H4 (cell line): ENCODE data around the gene SYNGR1. TPM values are rescaled to one million over a fixed set of nuclear protein-coding genes. Genes with fewer than 3 reads are reported as not detected.
"Not testable (repeated sequence)": the region's sequence is repeated elsewhere in the genome, so short reads cannot be mapped to it uniquely, and the experiment has no call there.

ENCODE experiments used
- DNase-seq: peaks from one replicate; pipeline ENCODE4 v3.0.0-alpha.2; 2015; ENCODE audit warnings: low spot score
- total RNA-seq: library from RNA; depleted of rRNA; stranded (reverse); fragments of >200 nt; shearing (Covaris generic); gene quantifications from 2 replicates; pipeline ENCODE4 v1.2.3, GENCODE V29; 2014

The SYNGR1 gene
- total RNA-seq, 1 experiment from 2014 or later = 19.9 TPM

GRCh38 chr22:39405346-39406085 lies 55.7 kb downstream of the SYNGR1 start:
- no peak for DNase-seq

- DNase-seq = no peak
These were observed 58.4 kb downstream of the SYNGR1 start for GRCh38 chr22:39408173-39408572.

- DNase-seq = no peak
These were observed 59.0 kb downstream of the SYNGR1 start for GRCh38 chr22:39408807-39409206.

GRCh38 chr22:39409516-39410029 lies 59.8 kb downstream of the SYNGR1 start:
- DNase-seq = no peak

GRCh38 chr22:39410264-39410663 lies 60.5 kb downstream of the SYNGR1 start:
- DNase-seq = no peak

GRCh38 chr22:39411828-39412365 lies 62.1 kb downstream of the SYNGR1 start:
- DNase-seq = not testable (repeated sequence)

GRCh38 chr22:39413204-39413603 lies 63.4 kb downstream of the SYNGR1 start:
- DNase-seq = not testable (repeated sequence)

GRCh38 chr22:39414377-39414776 lies 64.6 kb downstream of the SYNGR1 start:
- no peak for DNase-seq

GRCh38 chr22:39414886-39415285 lies 65.1 kb downstream of the SYNGR1 start:
- no peak for DNase-seq

GRCh38 chr22:39415506-39415905 lies 65.7 kb downstream of the SYNGR1 start:
- no peak for DNase-seq

- no peak for DNase-seq
These were observed 66.5 kb downstream of the SYNGR1 start for GRCh38 chr22:39416319-39416718.

- DNase-seq = no peak
These were observed 67.8 kb downstream of the SYNGR1 start for GRCh38 chr22:39417641-39418040.

GRCh38 chr22:39418696-39419095 lies 68.9 kb downstream of the SYNGR1 start:
- DNase-seq = no peak

- DNase-seq = no peak
These were observed 69.3 kb downstream of the SYNGR1 start for GRCh38 chr22:39419096-39419495.

- no peak for DNase-seq
These were observed 70.1 kb downstream of the SYNGR1 start for GRCh38 chr22:39419911-39420310.

GRCh38 chr22:39421691-39422090 lies 71.9 kb downstream of the SYNGR1 start:
- DNase-seq = no peak

- DNase-seq = no peak
These were observed 72.3 kb downstream of the SYNGR1 start for GRCh38 chr22:39422101-39422500.

- DNase-seq = no peak
These were observed 72.9 kb downstream of the SYNGR1 start for GRCh38 chr22:39422721-39423120.

- DNase-seq = no peak
These were observed 74.2 kb downstream of the SYNGR1 start for GRCh38 chr22:39423976-39424375.

- no peak for DNase-seq
These were observed 76.7 kb downstream of the SYNGR1 start for GRCh38 chr22:39426380-39427043.

- no peak for DNase-seq
These were observed 78.2 kb downstream of the SYNGR1 start for GRCh38 chr22:39427751-39428596.

- peak; percentile 30 for DNase-seq
These were observed 78.8 kb downstream of the SYNGR1 start for GRCh38 chr22:39428597-39429071.
